Vagina (tissue), 2 donors: ENCODE data around the gene IP6K1.

Source experiments
- CTCF ChIP-seq, 3 experiments: fragments of 450-650 bp in 2 of 3; fragments of 200-600 bp in 1 of 3; sonication (generic) in 1 of 3; IDR thresholded peaks; one replicate each; pipeline ENCODE4 v1.5.1; 2017 to 2019; ENCODE audit warnings: antibody characterized with exemption in 3 of 3, mild to moderate bottlenecking in 2 of 3, moderate library complexity in 2 of 3
- POLR2AphosphoS5 ChIP-seq, 2 donors: sonication (generic); formaldehyde crosslinking; IDR thresholded peaks; one replicate each; pipeline ENCODE4 v1.9.0; 2017; ENCODE audit warnings: antibody characterized with exemption in 2 of 2, mild to moderate bottlenecking in 2 of 2, low read depth in 1 of 2; ENCODE audit not compliant: insufficient read depth in 1 of 2

DNA sequence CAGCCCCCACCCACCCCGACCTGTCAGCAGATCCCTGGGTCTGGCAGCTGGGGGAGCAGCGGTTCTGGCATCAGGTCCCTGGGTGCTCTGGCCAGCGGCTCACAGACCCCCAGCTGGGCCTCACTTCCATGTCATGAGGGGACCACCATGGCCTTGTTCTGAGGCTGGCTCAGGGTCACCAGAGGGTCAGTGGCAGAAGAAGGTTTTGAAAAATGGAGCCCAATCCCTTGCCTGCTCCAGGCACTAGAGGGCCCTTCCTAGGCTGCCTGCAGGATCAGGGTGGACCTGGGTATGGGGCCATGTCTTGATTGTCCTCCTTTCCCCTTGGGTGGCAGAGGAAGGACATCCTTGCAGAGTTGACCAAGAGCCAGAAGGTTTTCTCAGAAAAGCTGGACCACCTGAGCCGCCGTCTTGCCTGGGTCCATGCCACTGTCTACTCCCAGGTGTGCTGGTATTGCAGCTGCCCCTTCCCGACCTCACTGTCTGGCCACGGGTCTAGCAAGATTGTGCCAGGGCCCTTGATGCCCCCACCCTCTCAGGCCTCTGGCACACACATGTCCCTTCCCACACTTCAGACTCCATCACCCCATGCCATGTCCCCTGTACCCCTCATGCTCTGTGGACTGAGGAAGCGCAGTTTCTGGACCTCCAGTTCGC is 79.8 kb downstream of the IP6K1 start:
- TF ChIP-seq POLR2AphosphoS5 (IDR thresholded peaks at IDR 0.05; ENCODE audit: insufficient read depth in 1 of 2, low read depth in 1 of 2) (no peak), CTCF (IDR thresholded peaks at IDR 0.05) (no peak)
